Stimulated activated CD8-positive, alpha-beta memory T cell treated with anti-CD3 and anti-CD28 coated beads, Interleukin-7, amount 100 ng/mL, for 1 hour (primary cell): ENCODE measurements around the gene DAAM1.

Experiments
- DNase-seq, 2 donors: peaks; one replicate each; pipeline ENCODE4 v3.0.0-alpha.2; 2020; ENCODE audit warnings: low read depth in 2 of 2

Gene DAAM1

DNA sequence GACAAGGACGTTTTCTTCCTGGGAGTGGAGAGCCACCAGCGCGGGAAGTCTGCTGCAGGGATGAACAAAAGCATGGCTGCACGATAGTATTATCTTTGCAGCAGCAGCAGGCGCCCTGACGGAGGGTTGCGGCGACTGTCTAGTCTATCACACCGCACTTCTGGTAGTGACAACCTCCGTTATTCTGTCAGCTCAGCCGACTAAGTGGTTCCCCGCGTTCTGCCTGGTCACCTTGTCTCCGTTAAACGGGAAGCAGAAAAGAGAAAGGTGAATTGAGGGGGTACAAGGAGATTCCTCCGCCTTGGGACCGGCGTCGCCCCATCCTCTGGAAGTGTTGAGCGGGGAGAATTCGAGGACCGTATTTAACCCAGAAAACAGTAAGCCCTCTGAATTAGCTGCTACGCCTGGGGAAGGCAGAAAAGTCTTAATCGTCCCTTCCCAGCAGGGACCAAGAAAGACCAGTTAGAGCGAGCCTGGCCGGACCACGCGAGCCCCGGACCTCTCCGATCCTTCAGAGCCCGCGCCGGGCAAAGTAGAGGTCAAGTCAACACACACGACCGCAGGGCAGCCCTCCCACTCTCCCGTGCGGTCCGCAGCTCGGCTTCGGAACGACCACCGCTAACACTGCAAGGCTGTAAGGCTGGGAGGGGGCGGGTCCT, 536 bp upstream of the DAAM1 start:
- peak; percentile 10 for DNase-seq

GRCh38 chr14:59189091-59189785, 771 bp downstream of the DAAM1 start:
- peak; percentile 0 to 21 for DNase-seq

GRCh38 chr14:59189786-59190368, 1.4 kb downstream of the DAAM1 start:
- DNase-seq: peak; percentile 38 to 40

DNA sequence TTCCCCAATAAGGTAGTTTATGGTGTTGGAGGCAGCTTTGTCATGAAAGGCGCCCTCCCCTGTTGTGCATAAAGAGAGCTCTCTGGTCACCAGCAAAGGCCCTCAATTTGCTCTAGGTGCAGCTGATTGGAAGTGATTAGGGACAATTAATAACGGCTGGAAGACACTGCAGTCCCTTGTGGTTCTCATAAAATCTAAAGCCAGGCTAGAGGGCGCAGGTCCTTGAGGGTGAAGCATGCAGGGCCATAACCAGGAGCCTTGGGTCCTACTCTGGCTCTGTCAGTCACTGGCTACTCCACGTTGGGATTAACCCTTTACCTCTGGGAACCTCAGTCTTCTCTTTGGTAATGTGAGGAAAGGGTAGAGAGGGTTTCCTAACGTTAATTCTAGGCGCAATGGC, 1.9 kb downstream of the DAAM1 start:
- DNase-seq: no peak

DNA sequence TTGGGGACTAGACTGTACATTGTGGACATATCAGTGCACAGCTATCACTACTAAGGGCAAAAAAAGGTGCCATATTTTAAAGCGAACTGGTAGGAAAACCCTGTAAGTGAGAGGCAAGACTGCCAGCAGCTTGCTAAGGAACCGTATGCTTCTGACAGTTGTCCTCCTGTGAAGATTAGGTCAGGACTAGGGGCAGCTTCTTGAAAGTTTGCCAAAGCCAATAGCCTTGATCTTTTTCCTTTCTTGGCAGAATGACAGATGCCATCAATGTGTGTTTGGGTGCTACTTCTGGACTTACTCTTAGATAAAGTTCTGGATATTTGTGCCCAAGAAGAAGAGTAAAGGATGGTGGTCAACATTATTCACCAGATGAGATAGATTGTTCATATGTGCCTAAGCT, 7.4 kb downstream of the DAAM1 start:
- DNase-seq: no peak

DNA sequence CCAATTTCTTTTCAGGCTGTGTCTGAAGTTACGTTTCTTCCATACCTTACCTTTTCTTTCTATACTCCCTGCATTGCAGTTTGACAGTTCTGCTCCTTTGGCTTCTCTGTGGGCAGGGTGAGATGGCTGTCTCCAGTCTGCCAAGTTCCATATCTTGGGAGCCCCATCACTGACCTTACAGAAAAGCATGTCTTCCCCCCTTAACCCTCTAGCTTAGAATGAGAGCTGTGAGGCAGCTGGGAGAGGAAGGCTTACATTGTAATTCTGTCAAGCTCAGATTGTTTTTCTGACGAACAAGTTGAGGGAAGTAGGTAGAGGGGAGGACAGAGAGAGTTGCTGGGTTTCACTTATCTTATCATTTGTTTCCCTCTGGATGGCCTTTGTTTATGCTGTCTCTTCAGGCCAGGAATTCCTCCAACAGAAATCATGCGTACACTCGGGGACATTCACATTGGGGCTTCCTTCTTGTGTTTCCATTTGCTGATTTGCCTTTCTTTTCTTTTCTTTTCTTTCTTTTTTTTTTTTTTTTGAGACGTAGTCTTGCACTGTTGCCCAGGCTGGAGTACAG, 9.3 kb downstream of the DAAM1 start:
- DNase-seq: no peak

DNA sequence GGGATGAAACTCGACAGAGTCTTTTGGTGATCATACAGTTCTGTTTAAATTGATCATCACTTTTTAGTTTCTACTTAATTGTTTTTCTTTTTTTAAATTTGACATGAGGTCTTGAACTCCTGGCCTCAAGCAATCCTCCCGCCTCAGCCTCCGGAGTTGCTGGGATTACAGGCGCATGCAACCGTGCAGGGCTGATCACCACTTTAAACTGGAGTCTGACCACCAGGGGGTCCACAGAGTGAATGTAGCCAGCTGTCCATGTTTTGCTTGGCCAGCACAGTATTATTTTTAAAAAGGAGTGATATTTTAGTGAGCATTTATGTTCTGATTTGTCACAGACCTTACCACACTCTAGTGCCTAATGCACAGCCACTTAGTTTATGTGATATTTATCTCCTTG, 10.7 kb downstream of the DAAM1 start:
- DNase-seq: no peak

- no peak for DNase-seq
These were observed 11.1 kb downstream of the DAAM1 start for GRCh38 chr14:59199614-59200013.

- DNase-seq: no peak
These were observed 11.7 kb downstream of the DAAM1 start for GRCh38 chr14:59200195-59200594.

DNA sequence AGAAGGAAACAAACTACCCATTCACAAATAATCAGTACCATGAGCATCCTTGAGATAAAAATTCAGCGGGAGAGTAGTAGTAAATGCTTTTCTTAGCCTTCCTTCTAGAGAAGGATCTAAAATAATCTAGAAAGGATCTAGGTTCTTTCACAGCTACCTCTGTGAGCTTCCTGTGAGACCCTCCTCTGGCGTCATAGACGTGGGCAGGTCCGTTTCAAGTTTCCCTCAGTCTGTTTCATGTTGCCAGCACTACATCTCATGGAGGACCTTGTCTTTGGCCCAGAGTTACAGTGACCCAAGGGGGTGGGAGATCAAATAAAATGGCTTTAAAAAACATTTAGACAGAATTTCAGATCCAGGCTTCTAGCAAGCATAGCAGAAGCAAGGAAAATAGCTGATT, 13.6 kb downstream of the DAAM1 start:
- DNase-seq: no peak

- no peak for DNase-seq
These were observed 15.8 kb downstream of the DAAM1 start for GRCh38 chr14:59204305-59204704.

- DNase-seq: no peak
These were observed 18.4 kb downstream of the DAAM1 start for GRCh38 chr14:59206892-59207291.

- no peak for DNase-seq
These were observed 19.1 kb downstream of the DAAM1 start for GRCh38 chr14:59207506-59207933.

DNA sequence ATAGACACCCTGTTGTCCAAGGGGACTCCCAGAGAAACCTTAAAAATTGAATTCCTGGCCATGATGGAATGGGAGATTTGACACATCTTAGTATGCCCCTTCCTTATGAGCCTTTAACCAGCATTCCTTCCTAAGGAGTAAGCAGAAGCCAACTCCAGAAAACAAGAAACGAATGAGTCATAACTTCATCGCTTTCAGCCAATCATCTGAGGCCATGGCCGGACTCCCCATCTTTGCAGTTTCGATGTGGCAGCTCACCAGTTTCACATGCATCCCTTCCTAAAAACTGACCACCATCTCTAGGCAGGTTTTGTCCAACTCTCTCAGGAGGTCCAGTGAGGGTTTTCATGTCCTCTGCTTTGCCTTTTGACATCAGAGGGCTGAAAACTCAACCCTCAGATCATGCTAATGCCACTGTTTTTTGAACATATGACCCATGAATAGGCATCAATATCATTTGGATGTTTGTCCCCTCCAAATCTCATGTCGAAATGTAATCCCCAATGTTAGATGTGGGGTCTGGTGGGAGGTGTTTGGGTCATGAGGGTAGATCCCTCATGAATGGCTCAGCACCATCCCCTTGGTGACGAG, 19.9 kb downstream of the DAAM1 start:
- no peak for DNase-seq

DNA sequence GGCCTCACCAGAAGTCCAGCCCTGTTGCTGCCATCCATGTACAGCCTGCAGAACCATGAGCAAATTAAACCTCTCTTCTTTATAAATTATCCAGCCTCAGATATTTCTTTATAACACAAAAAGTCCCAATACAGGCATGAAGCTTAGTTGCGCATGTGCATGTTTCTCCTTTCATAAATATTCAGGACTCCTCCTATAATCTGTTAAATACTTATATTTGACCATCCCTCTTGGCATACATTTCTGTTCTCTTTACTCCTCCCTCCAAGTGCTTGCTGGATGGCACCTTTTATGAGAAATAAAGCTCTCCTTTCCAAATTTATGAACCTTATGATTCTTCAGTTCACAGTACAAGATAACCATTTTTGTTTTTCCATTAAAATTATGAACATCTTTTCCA, 20.5 kb downstream of the DAAM1 start:
- DNase-seq: no peak

DNA sequence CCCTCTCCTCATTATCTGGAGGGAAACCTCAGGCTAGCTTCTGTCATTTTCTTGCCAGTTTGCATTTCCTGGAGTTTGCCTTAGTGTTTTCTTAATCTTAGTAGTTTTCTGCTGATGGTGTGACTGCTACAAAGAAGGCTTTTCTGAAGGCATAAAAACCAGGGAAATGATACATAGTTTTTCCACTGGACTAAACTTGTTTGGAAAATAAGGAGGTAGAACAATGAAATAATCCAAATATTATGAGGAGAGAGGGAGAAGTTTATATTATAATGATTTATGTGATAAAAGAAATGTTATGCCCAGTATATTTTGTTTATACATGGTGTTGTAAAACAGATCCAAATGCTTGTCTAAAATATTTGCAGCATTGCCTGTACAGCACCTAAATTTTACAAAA, 22.2 kb downstream of the DAAM1 start:
- DNase-seq: no peak

DNA sequence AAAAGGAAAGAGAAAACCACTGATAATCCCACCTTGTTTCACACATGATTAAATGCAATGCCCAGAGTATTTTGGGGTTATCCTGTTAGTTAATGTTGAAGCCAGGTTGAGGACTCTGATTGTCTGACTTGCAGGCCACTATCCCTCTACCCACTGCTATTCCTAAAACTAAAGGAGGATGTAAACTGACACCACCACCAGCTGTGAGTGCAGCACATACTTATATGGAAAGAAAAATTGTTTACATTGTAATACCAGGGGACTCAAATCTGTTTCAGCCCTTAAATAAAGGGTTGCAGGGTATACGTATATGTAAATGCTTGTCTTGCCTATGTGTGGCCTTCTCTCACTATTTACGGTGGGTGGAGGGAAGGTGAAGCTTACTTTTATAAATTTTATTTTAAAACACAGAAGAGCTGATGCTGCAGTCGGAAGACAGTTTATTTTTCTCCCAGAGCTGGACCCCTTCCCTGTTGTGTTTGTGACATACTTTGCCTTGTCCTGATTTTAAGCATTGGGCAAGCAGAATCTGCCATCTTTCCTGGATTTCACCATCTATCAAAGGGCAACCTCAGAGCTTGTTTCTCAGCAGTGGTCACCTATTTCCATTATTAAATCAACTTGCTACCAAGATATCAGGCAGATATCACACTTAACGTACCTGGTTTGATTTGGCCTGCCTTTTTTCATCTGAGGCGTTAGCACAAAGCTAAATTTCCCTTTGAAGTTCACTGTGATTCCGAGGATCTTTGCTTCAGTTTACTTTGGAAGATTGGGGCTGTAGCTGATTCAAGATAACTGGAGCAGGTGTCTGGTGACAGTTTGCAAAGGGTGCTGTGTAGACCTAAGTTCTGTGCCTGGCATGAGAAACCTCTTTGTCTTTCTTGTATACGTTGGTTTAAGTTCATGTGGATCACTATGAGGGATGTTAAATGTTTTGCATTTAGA, 25.2 kb downstream of the DAAM1 start:
- DNase-seq: no peak

DNA sequence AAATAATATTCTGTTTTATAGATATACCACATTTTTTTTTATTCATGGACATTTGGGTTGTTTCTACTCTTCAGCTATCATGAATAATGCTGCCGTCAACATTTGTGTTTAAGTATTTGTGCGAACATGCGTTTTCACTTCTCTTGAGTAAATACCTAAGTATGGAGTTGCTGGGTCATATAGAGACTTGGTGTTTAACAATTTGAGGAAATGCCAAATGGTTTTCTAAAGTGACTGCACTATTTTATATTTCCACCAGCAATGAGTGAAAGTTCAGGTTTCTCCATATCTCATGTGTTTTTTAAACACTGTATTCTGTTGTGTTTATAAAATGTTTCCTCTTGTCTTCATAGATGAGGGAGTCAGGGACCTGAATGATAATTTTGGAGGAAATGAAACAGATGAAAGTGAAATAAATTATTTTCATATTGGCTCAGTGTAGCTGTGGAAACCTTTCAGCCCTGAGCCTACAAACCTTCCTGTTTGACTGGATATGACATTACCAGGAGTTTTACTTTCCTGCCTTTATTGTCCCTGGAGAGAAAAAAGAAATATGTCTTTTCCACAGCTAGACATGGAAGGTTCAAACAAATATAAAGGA, 26.3 kb downstream of the DAAM1 start:
- no peak for DNase-seq

GRCh38 chr14:59215322-59215721, 26.9 kb downstream of the DAAM1 start:
- DNase-seq: no peak

DNA sequence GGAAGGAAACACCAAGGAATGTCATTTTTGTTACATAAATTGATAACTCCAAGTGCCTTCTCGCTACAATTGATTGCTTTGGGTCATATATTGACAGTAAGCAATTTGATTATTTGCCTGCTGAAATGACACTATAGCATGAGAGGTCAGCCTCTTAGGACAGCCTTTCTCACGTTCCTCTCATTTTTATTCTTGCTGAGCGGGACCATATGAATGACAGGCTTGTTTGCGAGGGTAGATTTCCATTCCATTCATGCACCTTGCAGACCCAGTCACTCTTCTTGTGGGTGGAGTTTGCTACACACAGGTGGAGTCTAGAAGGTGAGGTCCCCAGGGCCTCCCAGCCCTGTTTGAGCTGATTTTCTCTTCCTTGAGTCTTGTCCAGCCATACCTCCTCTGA, 27.3 kb downstream of the DAAM1 start:
- DNase-seq: no peak

- no peak for DNase-seq
These were observed 28.5 kb downstream of the DAAM1 start for GRCh38 chr14:59217011-59217410.
